GM12878 (cell line): ENCODE data around the gene AKAP13. TPM values are rescaled to one million over a fixed set of nuclear protein-coding genes. Genes with fewer than 3 reads are reported as not detected.

Source experiments
- ATAC-seq: fragments of 200-7000 bp; cut with Tn5 transposase; 3 replicates; pipeline ENCODE4 v1.9.1; 2020; ENCODE audit warnings: mild to moderate bottlenecking, moderate library complexity
- BruUV-seq: library from RNA; stranded (reverse); fragments of 400-500 nt; replicated peaks from 2 replicates; lab custom pipeline; 2021; lab: Mats Ljungman, UMichigan
- CTCF ChIA-PET: fragments of 300-600 bp; sonication (Branson Sonifier 250); formaldehyde crosslinking; extraction: SDS; loops from one replicate; lab custom pipeline; 2021; ENCODE audit warnings: inconsistent platforms; lab: Yijun Ruan, JAX
- POLR2A ChIA-PET: fragments of 350-600 bp; formaldehyde crosslinking; extraction: SDS; loops from one replicate; lab custom pipeline; 2021; ENCODE audit warnings: inconsistent platforms; lab: Charles Lee
- RAD21 ChIA-PET: fragments of 300-600 bp; sonication (Branson Sonifier 250); formaldehyde crosslinking; loops from one replicate; lab custom pipeline; 2023; ENCODE audit warnings: antibody characterized with exemption; ENCODE audit not compliant: unreplicated experiment; lab: Charles Lee
- SMC1A ChIA-PET: fragments of 300-600 bp; sonication (Branson Sonifier 250); formaldehyde crosslinking; loops from one replicate; lab custom pipeline; 2023; ENCODE audit not compliant: unreplicated experiment, uncharacterized antibody; lab: Charles Lee
- DNase-seq: peaks from one replicate; pipeline ENCODE4 v3.0.0-alpha.2; 2011; ENCODE audit warnings: low read depth, low spot score
- FAIRE-seq: peaks from 3 replicates; lab custom pipeline; 2011; peaks lifted over from hg19 to GRCh38; lab: Jason Lieb, UNC
- H2AFZ ChIP-seq: 2 replicates; pipeline ENCODE4 v1.6.0; 2011; ENCODE audit warnings: low read depth, low read length, control low read depth; ENCODE audit not compliant: control insufficient read depth
- H3K27ac ChIP-seq: 2 replicates; pipeline ENCODE4 v1.5.1; 2011; ENCODE audit warnings: control low read depth; ENCODE audit not compliant: control insufficient read depth, insufficient read depth
- H3K27me3 ChIP-seq, 2 experiments: replicated peaks in 1 of 2; 2 replicates each; pipeline versions ENCODE4 v1.6.0 to v1.6.1; 2011; ENCODE audit warnings: low read length in 1 of 2; ENCODE audit not compliant: control insufficient read depth in 2 of 2, insufficient read depth in 2 of 2
- H3K36me3 ChIP-seq, 2 experiments: 2 replicates each; pipeline ENCODE4 v1.5.1; 2011; ENCODE audit warnings: low read length in 1 of 2; ENCODE audit not compliant: control insufficient read depth in 2 of 2, insufficient read depth in 2 of 2
- H3K4me1 ChIP-seq: 2 replicates; pipeline ENCODE4 v1.6.1; 2011; ENCODE audit warnings: mild to moderate bottlenecking, low read length, moderate library complexity, mixed read lengths; ENCODE audit not compliant: control insufficient read depth, insufficient read depth
- H3K4me2 ChIP-seq: 2 replicates; pipeline ENCODE4 v1.6.0; 2011; ENCODE audit warnings: control low read depth; ENCODE audit not compliant: control insufficient read depth, insufficient read depth
- H3K4me3 ChIP-seq: fragments of 200-600 bp; sonication (generic); 2 replicates; pipeline ENCODE4 v1.5.1; 2016
- H3K79me2 ChIP-seq: 2 replicates; pipeline ENCODE4 v1.6.0; 2011; ENCODE audit warnings: low read length; ENCODE audit not compliant: control insufficient read depth, insufficient read depth
- H3K9ac ChIP-seq: 2 replicates; pipeline ENCODE4 v1.8.0; 2011; ENCODE audit warnings: low read length, control low read depth, mixed read lengths; ENCODE audit not compliant: control insufficient read depth, insufficient read depth
- H3K9me3 ChIP-seq: replicated peaks from 3 replicates; pipeline ENCODE4 v1.5.1; 2011; ENCODE audit warnings: mild to moderate bottlenecking, low read length; ENCODE audit not compliant: control insufficient read depth, insufficient read depth
- H4K20me1 ChIP-seq: 2 replicates; pipeline ENCODE4 v1.6.0; 2011; ENCODE audit not compliant: control insufficient read depth, insufficient read depth
- ATF3 ChIP-seq: IDR thresholded peaks from 2 replicates; pipeline ENCODE4 v1.6.1; 2011; ENCODE audit warnings: low read depth, mild to moderate bottlenecking, low read length, moderate library complexity, borderline replicate concordance; ENCODE audit errors: extremely low read depth
- BCL3 ChIP-seq: IDR thresholded peaks from 2 replicates; pipeline ENCODE4 v1.6.1; 2011; ENCODE audit warnings: borderline replicate concordance, low read depth, mild to moderate bottlenecking, moderate library complexity, low read length; ENCODE audit not compliant: insufficient read depth, poor library complexity, severe bottlenecking
- BHLHE40 ChIP-seq, 2 experiments: fragments of 450-650 bp in 1 of 2; IDR thresholded peaks; 2 replicates each; pipeline ENCODE4 v1.6.1; 2011 to 2017; ENCODE audit warnings: low read depth in 2 of 2, borderline replicate concordance in 1 of 2, improper control_type of control experiment in 1 of 2, low read length in 1 of 2, mild to moderate bottlenecking in 1 of 2
- CREM ChIP-seq: IDR thresholded peaks from 2 replicates; pipeline ENCODE4 v1.6.1; 2014; ENCODE audit warnings: antibody characterized with exemption, low read depth
- CTCF ChIP-seq, 3 experiments: IDR thresholded peaks in 2 of 3; conservative IDR thresholded peaks in 1 of 3; 2 replicates each; pipeline ENCODE4 v1.5.1; 2011; ENCODE audit warnings: low read depth in 3 of 3, low read length in 3 of 3, mild to moderate bottlenecking in 3 of 3, control low read depth in 2 of 3, moderate library complexity in 2 of 3, inconsistent platforms in 1 of 3, mixed read lengths in 1 of 3; ENCODE audit not compliant: control insufficient read depth in 2 of 3, insufficient read depth in 1 of 3; ENCODE audit errors: extremely low read depth in 1 of 3
- MYB ChIP-seq: fragments of 150-350 bp; IDR thresholded peaks from 2 replicates; pipeline ENCODE4 v1.6.1; 2014; ENCODE audit warnings: mild to moderate bottlenecking, low read depth, low read length, borderline replicate concordance
- NFYB ChIP-seq: IDR thresholded peaks from 2 replicates; pipeline ENCODE4 v1.6.1; 2011; ENCODE audit warnings: low read depth, mild to moderate bottlenecking, low read length, improper control_type of control experiment, moderate library complexity; ENCODE audit not compliant: insufficient read depth
- NR2C1 ChIP-seq: fragments of 450-650 bp; IDR thresholded peaks from 2 replicates; pipeline ENCODE4 v1.6.1; 2017; ENCODE audit warnings: antibody characterized with exemption, mild to moderate bottlenecking, moderate library complexity
- RUNX3 ChIP-seq: IDR thresholded peaks from 2 replicates; pipeline ENCODE4 v1.6.1; 2012; ENCODE audit warnings: low read length, inconsistent platforms
- SIX5 ChIP-seq: IDR thresholded peaks from 2 replicates; pipeline ENCODE4 v1.6.1; 2011; ENCODE audit warnings: mild to moderate bottlenecking, low read depth, low read length, moderate library complexity; ENCODE audit not compliant: severe bottlenecking
- SUZ12 ChIP-seq: fragments of 200-600 bp; sonication (generic); IDR thresholded peaks from one replicate; pipeline ENCODE4 v1.6.1; 2018; ENCODE audit warnings: antibody characterized with exemption, mild to moderate bottlenecking; ENCODE audit not compliant: unreplicated experiment
- ZBTB11 ChIP-seq: fragments of 450-650 bp; formaldehyde crosslinking; IDR thresholded peaks from 2 replicates; pipeline ENCODE4 v1.5.0; 2022; ENCODE audit warnings: mild to moderate bottlenecking, missing genetic modification characterization
- ZNF384 ChIP-seq: IDR thresholded peaks from 2 replicates; pipeline ENCODE4 v1.6.1; 2012; ENCODE audit warnings: low read depth, mild to moderate bottlenecking, low read length, improper control_type of control experiment, borderline replicate concordance
- WGBS: methylation state at CpG from one replicate; pipeline ENCODE4 v1.1.6; 2016; ENCODE audit warnings: low lambda C conversion rate; ENCODE audit not compliant: insufficient replicate concordance, insufficient coverage; ENCODE audit errors: missing lambda C conversion rate; 5-methylcytosine and 5-hydroxymethylcytosine counted together
- in situ Hi-C: fragments of 300-500 bp; cut with MboI; formaldehyde crosslinking; loops from 9 replicates; pipeline ENCODE4 v1.14.3; 2018; ENCODE audit warnings: mixed read lengths
- intact Hi-C: fragments of 100-400 bp; cut with micrococcal nuclease; formaldehyde crosslinking; loops from one replicate; pipeline ENCODE4 v1.14.2; 2022; ENCODE audit not compliant: unreplicated experiment
- polyA plus RNA-seq, 11 experiments: library from polyadenylated mRNA; depleted of rRNA in 4 of 11; unstranded in 6 of 11; stranded (reverse) in 5 of 11; fragments of >200 nt; fragmentation: Nextera tagmentation in 4 of 11; fragmentation: Illumina TruSeq in 1 of 11; extraction: Ambion mirVana in 4 of 11; extraction: Trizol in 1 of 11; gene quantifications; 1 replicate in 1 of 11; 2 replicates in 10 of 11; pipeline versions ENCODE4 v1.2.1 to v1.2.3, GENCODE V29; 2011 to 2016; ENCODE audit warnings: inconsistent platforms in 2 of 11, missing spikeins in 2 of 11, low read depth in 1 of 11
- total RNA-seq, 4 experiments: library from RNA; depleted of rRNA in 3 of 4; stranded (reverse); fragments of >200 nt in 3 of 4; fragmentation: Illumina TruSeq in 1 of 4; extraction: Trizol in 1 of 4; gene quantifications; 2 replicates each; pipeline versions ENCODE4 v1.2.1 to v1.2.3, GENCODE V29; 2013 to 2021

Gene AKAP13
- total and polyA plus RNA-seq, 10 of the 15 experiments (the other 5 are each of a cell fraction or from before 2014, with no cell fraction given) = 14.4 to 74.9 (median 55.1) TPM

- H2AFZ ChIP-seq = no peak overlapping the region
- BruUV-seq = no TSS peak
- ATAC-seq = no peak
- WGBS = 87% methylated on average over 8 of the region's 8 CpGs
- peaks cover 1% of the 10 kb centered on the region; the same call in 2 of the 3 replicates for H3K9me3 ChIP-seq
- H3K4me3 ChIP-seq = no peak overlapping the region
- ChIA-PET POLR2A (no interaction called here), CTCF (interaction anchor here (1.3 to 1.9 kb wide), 2 partner anchors 54 to 58 kb away, joined by 3 to 7 read pairs; no protein-coding TSS in a partner anchor), RAD21 (interaction anchor here (1.0 to 1.5 kb wide), 2 partner anchors 31 to 174 kb away, joined by 3 to 4 read pairs; no protein-coding TSS in a partner anchor), SMC1A (interaction anchor here (0.8 to 3.8 kb wide), 4 partner anchors 8 to 56 kb away, joined by 3 to 35 read pairs (median 3); no protein-coding TSS in a partner anchor)
- intact Hi-C loops = no loop called here
- no peak overlapping the region for H3K27ac ChIP-seq
- H3K36me3 ChIP-seq = no peaks in the 10 kb centered on the region
- H3K4me1 ChIP-seq = peaks cover 36% of the 10 kb centered on the region
- H3K9ac ChIP-seq = no peak overlapping the region
- H3K79me2 ChIP-seq = peaks cover 65% of the 10 kb centered on the region
- no peaks in the 10 kb centered on the region for H4K20me1 ChIP-seq
- in situ Hi-C loops = no loop called here
- H3K27me3 ChIP-seq = no peaks in the 10 kb centered on the region
- no peak for FAIRE-seq
- no peak for DNase-seq
- peak overlapping the region; percentile 30; the same call in 1 of the 2 replicates for H3K4me2 ChIP-seq
- TF ChIP-seq BHLHE40 (IDR thresholded peaks at IDR 0.05; ENCODE audit: borderline replicate concordance in 1 of 2, low read depth in 2 of 2, low read length in 1 of 2) = no peak
- no peak for TF ChIP-seq BCL3
- no peak for TF ChIP-seq SIX5
- no peak for TF ChIP-seq ZBTB11 (CRISPR knock-in tag)
- TF ChIP-seq SUZ12 = no peak
- TF ChIP-seq MYB = no peak
- no peak for TF ChIP-seq ZNF384
- no peak for TF ChIP-seq NFYB
- no peak for TF ChIP-seq ATF3
- no peak for TF ChIP-seq CTCF (IDR thresholded peaks at IDR 0.05 in 2 of 3, conservative IDR thresholded peaks at IDR 0.05 in 1 of 3; ENCODE audit: control insufficient read depth in 2 of 3, extremely low read depth in 1 of 3, insufficient read depth in 1 of 3, low read depth in 3 of 3, low read length in 3 of 3)
- no peak for TF ChIP-seq CREM
- no peak for TF ChIP-seq RUNX3
- no peak for TF ChIP-seq NR2C1
Observed at GRCh38 chr15:85470563-85471271, 90.3 kb downstream of the AKAP13 start.
